Ishikawa (cell line): ENCODE data around the gene SBF2.

Experiments used
- CEBPB ChIP-seq: IDR thresholded peaks from 2 replicates; pipeline ENCODE4 v1.6.1; 2012
- CREB1 ChIP-seq: IDR thresholded peaks from 2 replicates; pipeline ENCODE4 v1.6.1; 2012; ENCODE audit warnings: low read depth
- EGR1 ChIP-seq: IDR thresholded peaks from 2 replicates; pipeline ENCODE4 v1.6.1; 2012
- EP300 ChIP-seq: IDR thresholded peaks from 2 replicates; pipeline ENCODE4 v1.6.1; 2012; ENCODE audit warnings: borderline replicate concordance
- FOXM1 ChIP-seq: IDR thresholded peaks from 2 replicates; pipeline ENCODE4 v1.6.1; 2012; ENCODE audit warnings: low read depth, borderline replicate concordance
- MAX ChIP-seq: IDR thresholded peaks from 2 replicates; pipeline ENCODE4 v1.6.1; 2012
- NFIC ChIP-seq: IDR thresholded peaks from 2 replicates; pipeline ENCODE4 v1.6.1; 2012
- RAD21 ChIP-seq: IDR thresholded peaks from 2 replicates; pipeline ENCODE4 v1.6.1; 2012; ENCODE audit warnings: low read depth
- REST ChIP-seq: IDR thresholded peaks from 2 replicates; pipeline ENCODE4 v1.6.1; 2012; ENCODE audit warnings: low read depth, mild to moderate bottlenecking
- TAF1 ChIP-seq: IDR thresholded peaks from 2 replicates; pipeline ENCODE4 v1.6.1; 2012; ENCODE audit warnings: low read depth, mild to moderate bottlenecking
- TCF12 ChIP-seq: IDR thresholded peaks from 2 replicates; pipeline ENCODE4 v1.6.1; 2012; ENCODE audit warnings: low read depth
- TEAD4 ChIP-seq: IDR thresholded peaks from 2 replicates; pipeline ENCODE4 v1.6.1; 2012
- YY1 ChIP-seq: IDR thresholded peaks from 2 replicates; pipeline ENCODE4 v1.6.1; 2012; ENCODE audit warnings: low read depth
- ZBTB7A ChIP-seq: IDR thresholded peaks from 2 replicates; pipeline ENCODE4 v1.6.1; 2012; ENCODE audit warnings: low read depth
- TF ChIP-seq, protein P1 (sequence below): IDR thresholded peaks from 2 replicates; pipeline ENCODE4 v1.6.1; 2012

Gene SBF2

DNA sequence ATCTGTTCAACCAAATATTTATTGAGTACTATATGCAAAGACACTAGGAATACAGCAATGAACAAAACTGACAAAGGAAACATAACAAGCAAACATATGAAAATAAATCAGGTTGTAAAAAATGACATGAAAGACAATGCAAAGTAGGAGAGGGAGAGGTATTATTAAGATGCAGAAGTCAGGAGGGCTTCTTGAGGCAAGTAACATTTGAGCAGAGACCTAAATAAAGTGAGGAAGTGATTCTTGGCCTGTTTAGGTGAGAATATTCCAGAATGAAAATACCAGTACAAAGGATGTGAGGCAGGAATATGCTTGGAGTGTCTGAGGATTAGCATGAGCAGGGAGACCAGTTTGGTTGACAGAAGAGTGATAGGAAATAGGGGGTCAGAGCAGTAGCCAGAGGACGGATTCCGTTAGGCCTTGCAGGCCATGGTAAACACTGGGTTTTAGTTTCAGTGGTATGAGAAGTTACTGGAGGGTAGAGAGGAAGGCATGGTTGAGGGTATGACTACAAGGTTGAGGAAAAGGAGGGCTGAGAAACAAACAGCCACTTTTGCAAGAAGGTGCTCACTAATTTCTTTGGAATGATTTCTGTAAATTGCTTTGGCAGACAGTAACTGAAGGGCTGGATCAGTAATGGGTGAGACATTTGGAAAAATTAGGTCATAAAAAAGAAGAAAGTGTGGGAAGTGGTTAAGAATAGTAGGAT is 438.3 kb downstream of the SBF2 start:
- TF ChIP-seq TEAD4, result no peak
- no peak for TF ChIP-seq TAF1
- TF ChIP-seq REST, result no peak
- no peak for TF ChIP-seq EGR1
- TF ChIP-seq NFIC, result no peak
- TF ChIP-seq TCF12, result no peak

GRCh38 chr11:9853929-9854552 is 440.0 kb downstream of the SBF2 start:
- TF ChIP-seq NFIC (no peak), RAD21 (no peak), MAX (no peak), REST (no peak), ZBTB7A (no peak), TAF1 (no peak), YY1 (no peak), EP300 (no peak), CREB1 (no peak), CEBPB (no peak)
- TF ChIP-seq, protein P1, sequence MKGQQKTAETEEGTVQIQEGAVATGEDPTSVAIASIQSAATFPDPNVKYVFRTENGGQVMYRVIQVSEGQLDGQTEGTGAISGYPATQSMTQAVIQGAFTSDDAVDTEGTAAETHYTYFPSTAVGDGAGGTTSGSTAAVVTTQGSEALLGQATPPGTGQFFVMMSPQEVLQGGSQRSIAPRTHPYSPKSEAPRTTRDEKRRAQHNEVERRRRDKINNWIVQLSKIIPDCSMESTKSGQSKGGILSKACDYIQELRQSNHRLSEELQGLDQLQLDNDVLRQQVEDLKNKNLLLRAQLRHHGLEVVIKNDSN, result no peak

DNA sequence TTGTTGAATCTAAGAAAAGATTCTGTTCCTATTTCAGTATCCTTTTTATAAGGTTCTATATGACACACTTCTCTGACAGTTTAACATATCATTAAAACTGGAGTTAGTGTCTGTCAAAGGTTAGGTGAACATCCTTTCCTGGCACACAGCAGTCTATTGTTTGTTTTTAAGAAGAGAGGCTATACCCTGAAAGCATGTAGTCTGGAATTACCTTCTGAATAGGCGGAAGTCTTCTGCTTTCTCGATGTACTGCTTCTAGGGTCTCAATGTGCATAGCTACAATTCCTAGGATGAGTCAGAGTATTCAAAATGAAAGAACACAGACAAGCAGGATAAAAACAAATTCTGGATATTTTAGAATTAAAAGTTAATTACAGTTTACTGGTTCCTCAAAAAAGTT is 441.6 kb downstream of the SBF2 start:
- TF ChIP-seq, protein P1, result no peak
- no peak for TF ChIP-seq EP300
- no peak for TF ChIP-seq TEAD4
- TF ChIP-seq NFIC, result no peak
- TF ChIP-seq MAX, result no peak
- no peak for TF ChIP-seq CEBPB
- no peak for TF ChIP-seq CREB1
- TF ChIP-seq EGR1, result no peak
- no peak for TF ChIP-seq FOXM1
- no peak for TF ChIP-seq RAD21
- TF ChIP-seq ZBTB7A, result no peak
- no peak for TF ChIP-seq TCF12
- no peak for TF ChIP-seq TAF1
- no peak for TF ChIP-seq REST
- TF ChIP-seq YY1, result no peak

GRCh38 chr11:9851366-9851765 is 442.7 kb downstream of the SBF2 start:
- TF ChIP-seq ZBTB7A (no peak), EGR1 (no peak), EP300 (no peak), REST (no peak), YY1 (no peak), TAF1 (no peak), CEBPB (no peak), CREB1 (no peak), RAD21 (no peak), MAX (no peak), TCF12 (no peak), FOXM1 (no peak), TEAD4 (no peak)
